ENCODE results near the gene POGK. TPM values are rescaled to one million over a fixed set of nuclear protein-coding genes. Genes with fewer than 3 reads are reported as not detected.
"Not testable (repeated sequence)": the region's sequence is repeated elsewhere in the genome, so short reads cannot be mapped to it uniquely, and the experiment has no call there.

Gene POGK
- total and polyA plus RNA-seq, 4 donors, result 30.0 to 42.0 (median 36.5) TPM

DNA sequence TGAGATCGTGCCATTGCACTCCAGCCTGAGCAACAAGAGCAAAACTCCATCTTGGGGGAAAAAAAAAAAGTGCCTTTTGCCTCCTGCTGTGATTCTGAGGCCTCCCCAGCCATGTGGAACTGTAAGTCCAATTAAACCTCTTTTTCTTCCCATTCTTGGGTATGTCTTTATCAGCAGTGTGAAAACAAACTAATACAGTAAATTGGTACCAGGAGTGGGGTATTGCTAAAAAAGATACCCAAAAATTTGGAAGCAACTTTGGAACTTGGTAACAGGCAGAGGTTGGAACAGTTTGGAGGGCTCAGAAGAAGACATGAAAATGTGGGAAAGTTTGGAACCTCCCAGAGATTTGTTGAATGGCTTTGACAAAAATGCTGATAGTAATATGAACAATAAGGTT lies 9.5 kb upstream of the POGK start:
- not testable (repeated sequence) for H3K27me3 ChIP-seq (ENCODE audit: control insufficient read depth, insufficient read depth, low read length); H3K9me3 ChIP-seq (ENCODE audit: control insufficient read depth, insufficient read depth, low read length); DNase-seq (ENCODE audit: low read depth in 4 of 6, low spot score in 6 of 6); H3K36me3 ChIP-seq (ENCODE audit: control insufficient read depth, insufficient read depth, low read length); H3K27ac ChIP-seq (ENCODE audit: low read depth, low read length); H3K4me3 ChIP-seq (ENCODE audit: low read depth, low read length); H3K4me1 ChIP-seq (ENCODE audit: control insufficient read depth, insufficient read depth, low read length)
- WGBS (ENCODE audit: insufficient coverage), result 67% methylated on average over 1 of the region's 1 CpG

DNA sequence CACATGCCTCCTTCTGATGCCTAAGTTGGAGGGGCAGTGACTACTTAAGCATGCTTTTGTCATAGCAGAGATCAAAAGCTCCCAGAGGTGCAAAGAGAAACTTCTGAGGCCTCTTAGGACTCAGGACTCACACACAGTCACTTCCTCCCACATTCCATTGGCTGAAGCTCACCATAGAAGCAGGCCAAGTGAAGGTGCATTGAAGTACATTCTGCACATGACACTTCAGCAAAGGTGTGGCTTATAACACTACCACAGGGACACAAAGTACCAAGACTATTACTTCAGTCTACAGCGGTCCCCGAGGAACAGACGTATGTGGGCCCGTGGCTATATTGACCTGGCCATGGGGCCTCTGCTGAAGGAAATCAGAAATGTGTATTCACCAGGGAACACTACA lies 2.5 kb upstream of the POGK start:
- peaks cover 18% of the 10 kb centered on the region for H3K4me1 ChIP-seq (ENCODE audit: control insufficient read depth, insufficient read depth, low read length)
- no peak overlapping the region for H3K27ac ChIP-seq (ENCODE audit: low read depth, low read length)
- WGBS (ENCODE audit: insufficient coverage), result no CpG with 5 or more reads among the region's 4 CpGs
- no peak overlapping the region for H3K4me3 ChIP-seq (ENCODE audit: low read depth, low read length)
- no peaks in the 10 kb centered on the region for H3K27me3 ChIP-seq (ENCODE audit: control insufficient read depth, insufficient read depth, low read length)
- DNase-seq (ENCODE audit: low read depth in 4 of 6, low spot score in 6 of 6), result no peak
- H3K36me3 ChIP-seq (ENCODE audit: control insufficient read depth, insufficient read depth, low read length), result peaks cover 3% of the 10 kb centered on the region
- no peaks in the 10 kb centered on the region for H3K9me3 ChIP-seq (ENCODE audit: control insufficient read depth, insufficient read depth, low read length)

DNA sequence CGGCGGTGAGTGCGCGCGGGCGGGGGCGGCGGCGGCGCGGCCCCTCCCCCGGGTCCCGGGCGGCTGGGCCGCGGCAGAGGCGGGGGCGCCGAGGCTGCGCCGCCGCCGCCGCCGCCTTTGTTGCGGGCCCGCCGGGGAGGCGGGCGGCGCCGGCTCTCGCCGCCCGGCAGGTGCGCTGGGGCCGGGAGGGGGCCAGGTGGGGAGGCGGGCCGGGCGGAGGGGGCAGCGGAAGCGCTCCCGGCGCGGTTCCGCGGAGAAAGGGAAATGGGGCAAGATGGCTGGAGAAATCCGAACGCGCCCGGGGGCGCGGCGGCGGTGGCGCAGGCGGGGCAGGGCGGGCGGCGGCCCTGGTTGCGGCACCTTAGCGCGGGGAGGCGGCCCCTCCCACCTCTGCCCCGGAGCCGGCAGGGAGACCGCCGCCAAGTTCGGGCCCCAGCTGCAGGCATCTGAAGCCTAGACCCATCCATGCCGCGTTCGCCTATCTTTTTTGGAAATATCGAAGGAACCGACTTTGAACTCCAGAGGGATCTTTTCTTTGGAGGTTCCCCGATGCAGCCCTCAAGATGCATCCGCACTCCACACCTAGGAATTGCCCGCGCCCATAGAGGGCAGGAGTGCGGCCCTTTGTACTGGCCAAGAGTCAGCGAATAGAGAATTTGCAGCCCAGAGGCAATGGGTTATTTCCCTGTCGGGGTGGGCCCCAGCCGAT lies 479 bp downstream of the POGK start:
- WGBS (ENCODE audit: insufficient coverage), result under 1% methylated on average over 81 of the region's 82 CpGs
- no peak overlapping the region for H3K27ac ChIP-seq (ENCODE audit: low read depth, low read length)
- peaks cover 30% of the 10 kb centered on the region for H3K36me3 ChIP-seq (ENCODE audit: control insufficient read depth, insufficient read depth, low read length)
- no peaks in the 10 kb centered on the region for H3K9me3 ChIP-seq (ENCODE audit: control insufficient read depth, insufficient read depth, low read length)
- peaks cover 31% of the 10 kb centered on the region for H3K4me1 ChIP-seq (ENCODE audit: control insufficient read depth, insufficient read depth, low read length)
- no peaks in the 10 kb centered on the region for H3K27me3 ChIP-seq (ENCODE audit: control insufficient read depth, insufficient read depth, low read length)
- peak in 2 of 6 donors; percentile 60 to 67 for DNase-seq (ENCODE audit: low read depth in 4 of 6, low spot score in 6 of 6)
- peak overlapping the region; percentile 73 for H3K4me3 ChIP-seq (ENCODE audit: low read depth, low read length)

DNA sequence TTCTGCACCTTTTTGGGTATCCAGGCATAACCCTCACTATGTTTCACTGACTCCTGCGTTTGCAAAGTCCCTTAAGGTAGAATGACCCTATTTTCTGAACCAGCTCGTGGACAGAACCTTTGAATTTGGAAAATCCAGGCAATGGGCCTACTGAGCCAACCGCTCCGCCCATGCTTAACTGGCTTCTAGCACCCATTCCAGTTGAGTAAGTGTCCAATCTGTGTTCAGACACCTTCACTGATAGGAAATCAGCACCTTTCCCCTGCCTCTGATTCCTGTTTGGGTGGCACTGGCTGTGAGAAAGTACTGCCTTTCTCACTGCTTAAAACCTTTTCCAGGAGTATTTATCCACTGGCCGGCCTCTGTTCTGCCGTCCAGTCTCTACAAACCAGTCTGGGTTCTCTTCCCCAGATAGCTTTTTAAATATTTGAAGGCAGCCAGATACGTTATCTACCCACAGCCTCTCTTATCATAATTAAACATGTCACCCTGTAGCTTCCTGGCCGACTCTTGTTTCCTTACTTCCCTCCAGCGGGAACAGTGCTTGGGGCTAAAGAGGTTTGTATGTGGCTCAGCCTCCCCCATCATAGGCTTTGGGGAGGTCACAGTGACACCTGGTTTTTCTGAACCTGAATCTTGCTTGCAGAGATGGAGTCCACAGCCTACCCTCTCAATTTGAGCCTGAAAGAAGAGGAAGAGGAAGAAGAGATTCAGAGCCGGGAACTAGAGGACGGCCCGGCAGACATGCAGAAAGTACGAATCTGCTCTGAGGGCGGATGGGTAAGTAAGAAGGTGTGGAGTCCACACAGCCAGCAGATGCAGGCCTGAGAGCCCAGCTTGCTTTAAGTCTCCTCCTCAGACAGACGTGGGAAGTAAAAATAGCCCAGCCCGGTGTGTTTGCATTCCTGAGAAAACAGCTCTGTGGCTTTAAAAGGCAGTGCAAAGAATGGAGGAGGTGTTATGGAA lies 1.3 kb downstream of the POGK start:
- Histone ChIP-seq H3K36me3 (ENCODE audit: control insufficient read depth, insufficient read depth, low read length) (peaks cover 38% of the 10 kb centered on the region), H3K4me1 (ENCODE audit: control insufficient read depth, insufficient read depth, low read length) (peaks cover 33% of the 10 kb centered on the region), H3K27ac (ENCODE audit: low read depth, low read length) (no peak overlapping the region), H3K9me3 (ENCODE audit: control insufficient read depth, insufficient read depth, low read length) (no peaks in the 10 kb centered on the region), H3K4me3 (ENCODE audit: low read depth, low read length) (peak overlapping the region; percentile 63), H3K27me3 (ENCODE audit: control insufficient read depth, insufficient read depth, low read length) (no peaks in the 10 kb centered on the region)
- 62% methylated on average over 12 of the region's 16 CpGs for WGBS (ENCODE audit: insufficient coverage)
- DNase-seq (ENCODE audit: low read depth in 4 of 6, low spot score in 6 of 6), result peak in 1 of 6 donors; percentile 8

DNA sequence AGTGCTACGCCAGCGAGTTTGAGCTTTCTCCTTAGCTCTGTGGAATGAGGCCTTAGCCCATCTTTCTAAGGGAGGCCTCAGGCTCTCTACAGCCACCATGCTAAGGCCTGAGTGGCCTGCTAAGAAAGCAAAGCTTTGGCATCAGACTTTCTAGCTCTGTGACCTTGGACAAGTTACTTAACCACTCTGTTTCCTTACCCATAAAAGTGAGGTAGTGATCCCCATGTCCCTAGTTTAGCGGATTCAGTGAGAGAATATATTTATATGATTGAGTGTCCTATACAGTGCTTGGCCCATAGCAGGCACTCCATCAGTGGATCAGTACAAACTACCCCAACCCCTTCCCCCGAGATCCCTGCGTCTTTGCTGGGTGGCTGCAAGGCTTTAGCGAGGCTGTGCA lies 4.0 kb downstream of the POGK start:
- DNase-seq (ENCODE audit: low read depth in 4 of 6, low spot score in 6 of 6), result no peak
- Histone ChIP-seq H3K4me1 (ENCODE audit: control insufficient read depth, insufficient read depth, low read length) (peaks cover 30% of the 10 kb centered on the region), H3K36me3 (ENCODE audit: control insufficient read depth, insufficient read depth, low read length) (peaks cover 58% of the 10 kb centered on the region), H3K4me3 (ENCODE audit: low read depth, low read length) (no peak overlapping the region), H3K9me3 (ENCODE audit: control insufficient read depth, insufficient read depth, low read length) (no peaks in the 10 kb centered on the region), H3K27ac (ENCODE audit: low read depth, low read length) (peak overlapping the region; percentile 50), H3K27me3 (ENCODE audit: control insufficient read depth, insufficient read depth, low read length) (no peaks in the 10 kb centered on the region)
- 100% methylated on average over 3 of the region's 6 CpGs for WGBS (ENCODE audit: insufficient coverage)

DNA sequence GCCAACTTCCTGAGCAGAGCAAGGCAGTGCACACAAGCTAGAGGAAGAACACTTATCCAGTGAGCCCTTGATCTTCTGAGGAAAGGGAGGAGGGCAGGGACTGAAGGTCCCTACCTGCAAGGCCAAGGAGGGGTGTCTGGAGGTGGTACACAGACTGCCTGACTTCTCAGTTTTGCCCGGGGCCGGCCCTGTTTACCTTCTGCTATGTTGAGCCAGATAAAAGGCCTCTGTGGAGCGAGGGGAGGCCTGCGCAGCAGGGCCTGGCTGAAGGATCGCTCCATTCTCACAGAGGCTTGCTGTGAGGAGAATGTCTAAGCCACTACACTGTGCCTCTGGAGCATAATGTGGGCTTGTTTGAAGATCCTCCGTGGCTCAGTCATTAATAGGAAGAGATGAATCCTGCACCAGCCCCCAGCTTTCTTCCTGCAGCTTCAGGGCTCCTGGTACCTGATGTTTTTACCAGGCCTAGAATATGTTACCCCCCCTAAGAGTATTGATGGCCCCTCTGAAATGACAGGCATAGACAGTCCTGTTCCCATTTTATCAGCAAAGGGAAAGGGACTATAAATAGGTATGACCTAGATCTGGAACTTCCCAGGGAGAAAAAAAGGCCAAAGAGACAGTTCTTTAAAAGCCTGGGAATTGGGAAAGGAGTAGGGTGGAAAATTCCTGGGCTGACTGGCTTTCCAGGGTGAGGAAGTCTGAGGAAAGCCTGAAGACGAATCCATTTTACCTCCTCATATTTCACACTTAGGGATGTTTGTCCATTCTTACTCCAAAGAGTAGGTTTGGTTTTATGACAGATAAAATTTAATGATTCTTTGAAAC lies 4.7 kb downstream of the POGK start:
- peaks cover 61% of the 10 kb centered on the region for H3K36me3 ChIP-seq (ENCODE audit: control insufficient read depth, insufficient read depth, low read length)
- peaks cover 28% of the 10 kb centered on the region for H3K4me1 ChIP-seq (ENCODE audit: control insufficient read depth, insufficient read depth, low read length)
- no peaks in the 10 kb centered on the region for H3K27me3 ChIP-seq (ENCODE audit: control insufficient read depth, insufficient read depth, low read length)
- peak in 2 of 6 donors; percentile 34 to 46 for DNase-seq (ENCODE audit: low read depth in 4 of 6, low spot score in 6 of 6)
- no peaks in the 10 kb centered on the region for H3K9me3 ChIP-seq (ENCODE audit: control insufficient read depth, insufficient read depth, low read length)
- WGBS (ENCODE audit: insufficient coverage), result 59% methylated on average over 6 of the region's 7 CpGs
- H3K27ac ChIP-seq (ENCODE audit: low read depth, low read length), result peak overlapping the region; percentile 50
- no peak overlapping the region for H3K4me3 ChIP-seq (ENCODE audit: low read depth, low read length)

DNA sequence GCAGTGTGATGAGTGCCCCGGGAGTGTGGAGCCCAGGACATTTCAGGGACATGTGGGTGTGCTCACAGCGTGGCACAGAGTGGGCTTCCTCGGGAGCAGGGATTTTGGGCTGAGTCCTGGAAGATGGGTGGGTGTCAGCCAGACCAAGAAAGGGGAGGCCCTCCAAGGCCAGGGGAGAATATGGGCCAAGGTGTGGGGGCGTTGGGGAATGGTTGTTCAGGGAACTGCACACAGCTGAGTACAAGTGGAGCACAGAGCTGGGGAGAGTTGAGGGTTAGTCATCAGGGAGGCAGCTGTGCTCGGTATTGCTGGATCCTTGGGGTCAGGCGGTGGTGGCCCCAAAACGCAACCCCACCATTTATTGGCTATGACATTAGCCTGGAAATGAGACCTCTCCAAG lies 5.5 kb downstream of the POGK start:
- Histone ChIP-seq H3K9me3 (ENCODE audit: control insufficient read depth, insufficient read depth, low read length) (no peaks in the 10 kb centered on the region), H3K27ac (ENCODE audit: low read depth, low read length) (no peak overlapping the region), H3K4me3 (ENCODE audit: low read depth, low read length) (no peak overlapping the region), H3K36me3 (ENCODE audit: control insufficient read depth, insufficient read depth, low read length) (peaks cover 69% of the 10 kb centered on the region), H3K27me3 (ENCODE audit: control insufficient read depth, insufficient read depth, low read length) (no peaks in the 10 kb centered on the region), H3K4me1 (ENCODE audit: control insufficient read depth, insufficient read depth, low read length) (peaks cover 28% of the 10 kb centered on the region)
- 91% methylated on average over 4 of the region's 7 CpGs for WGBS (ENCODE audit: insufficient coverage)
- no peak for DNase-seq (ENCODE audit: low read depth in 4 of 6, low spot score in 6 of 6)

DNA sequence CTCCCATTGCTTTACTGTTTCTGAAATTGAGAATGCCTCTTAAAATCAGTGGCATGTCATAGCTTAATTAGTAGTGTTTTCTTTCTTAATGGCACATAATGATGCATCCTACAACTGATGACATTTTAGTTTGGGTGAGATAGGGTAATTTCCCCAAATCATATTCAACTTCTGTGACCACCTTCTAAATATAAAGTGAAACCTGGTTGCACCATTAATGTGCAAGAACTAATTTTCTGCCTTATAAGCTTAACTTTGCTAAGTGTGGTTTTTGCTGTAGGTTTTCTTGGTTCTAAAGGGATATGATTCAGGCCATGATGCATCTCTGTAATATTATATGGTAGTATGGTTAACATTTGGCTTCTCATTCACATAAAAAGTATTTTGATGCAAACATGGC lies 8.9 kb downstream of the POGK start:
- H3K27me3 ChIP-seq (ENCODE audit: control insufficient read depth, insufficient read depth, low read length), result no peaks in the 10 kb centered on the region
- H3K36me3 ChIP-seq (ENCODE audit: control insufficient read depth, insufficient read depth, low read length), result peaks cover 71% of the 10 kb centered on the region
- H3K4me1 ChIP-seq (ENCODE audit: control insufficient read depth, insufficient read depth, low read length), result peaks cover 13% of the 10 kb centered on the region
- H3K9me3 ChIP-seq (ENCODE audit: control insufficient read depth, insufficient read depth, low read length), result no peaks in the 10 kb centered on the region
- H3K4me3 ChIP-seq (ENCODE audit: low read depth, low read length), result no peak overlapping the region
- no peak overlapping the region for H3K27ac ChIP-seq (ENCODE audit: low read depth, low read length)
- DNase-seq (ENCODE audit: low read depth in 4 of 6, low spot score in 6 of 6), result no peak

DNA sequence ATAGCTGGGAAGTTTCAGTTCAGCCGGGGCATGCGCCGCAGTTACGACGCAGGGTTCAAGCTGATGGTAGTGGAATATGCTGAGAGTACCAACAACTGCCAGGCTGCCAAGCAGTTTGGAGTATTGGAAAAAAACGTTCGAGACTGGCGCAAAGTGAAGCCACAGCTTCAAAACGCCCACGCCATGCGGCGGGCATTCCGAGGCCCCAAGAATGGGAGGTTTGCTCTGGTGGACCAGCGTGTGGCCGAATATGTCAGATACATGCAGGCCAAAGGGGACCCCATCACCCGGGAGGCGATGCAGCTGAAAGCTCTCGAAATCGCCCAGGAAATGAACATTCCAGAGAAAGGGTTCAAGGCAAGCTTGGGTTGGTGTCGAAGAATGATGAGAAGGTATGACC lies 9.9 kb downstream of the POGK start:
- DNase-seq (ENCODE audit: low read depth in 4 of 6, low spot score in 6 of 6), result no peak
- Histone ChIP-seq H3K27me3 (ENCODE audit: control insufficient read depth, insufficient read depth, low read length) (no peaks in the 10 kb centered on the region), H3K4me3 (ENCODE audit: low read depth, low read length) (no peak overlapping the region), H3K4me1 (ENCODE audit: control insufficient read depth, insufficient read depth, low read length) (peaks cover 5% of the 10 kb centered on the region), H3K9me3 (ENCODE audit: control insufficient read depth, insufficient read depth, low read length) (no peaks in the 10 kb centered on the region), H3K36me3 (ENCODE audit: control insufficient read depth, insufficient read depth, low read length) (peaks cover 64% of the 10 kb centered on the region), H3K27ac (ENCODE audit: low read depth, low read length) (no peak overlapping the region)
- WGBS (ENCODE audit: insufficient coverage), result 97% methylated on average over 20 of the region's 20 CpGs

Data from spinal cord (tissue), 10 donors.